Neural cell (in vitro differentiated cells): Measurements from ENCODE around the gene ANKMY1.

Experiments used
- EP300 ChIP-seq: fragments of 450-650 bp; conservative IDR thresholded peaks from 2 replicates; pipeline ENCODE4 v1.6.1; 2014; ENCODE audit warnings: antibody characterized with exemption, mild to moderate bottlenecking, moderate library complexity; ENCODE audit not compliant: poor library complexity, severe bottlenecking
- EZH2 ChIP-seq: fragments of 200-600, 300-800 bp; shearing (Covaris generic), sonication (generic); IDR thresholded peaks from 2 replicates; pipeline ENCODE4 v1.6.1; 2014; ENCODE audit warnings: antibody characterized with exemption, low read length, borderline replicate concordance, mild to moderate bottlenecking; ENCODE audit not compliant: insufficient read depth, poor library complexity, severe bottlenecking
- POLR2AphosphoS5 ChIP-seq: IDR thresholded peaks from 2 replicates; pipeline ENCODE4 v1.6.1; 2012

- no peak for TF ChIP-seq EZH2
- no peak for TF ChIP-seq EP300
- TF ChIP-seq POLR2AphosphoS5, result no peak
Observed at GRCh38 chr2:240514631-240515030, 43.2 kb downstream of the ANKMY1 start.
